ENCODE data around the gene FSIP1. TPM values are rescaled to one million over a fixed set of nuclear protein-coding genes. Genes with fewer than 3 reads are reported as not detected.

Gene FSIP1
- total and polyA plus RNA-seq, 7 donors: 0.04 to 2.4 (median 0.63) TPM; not detected in 1

DNA sequence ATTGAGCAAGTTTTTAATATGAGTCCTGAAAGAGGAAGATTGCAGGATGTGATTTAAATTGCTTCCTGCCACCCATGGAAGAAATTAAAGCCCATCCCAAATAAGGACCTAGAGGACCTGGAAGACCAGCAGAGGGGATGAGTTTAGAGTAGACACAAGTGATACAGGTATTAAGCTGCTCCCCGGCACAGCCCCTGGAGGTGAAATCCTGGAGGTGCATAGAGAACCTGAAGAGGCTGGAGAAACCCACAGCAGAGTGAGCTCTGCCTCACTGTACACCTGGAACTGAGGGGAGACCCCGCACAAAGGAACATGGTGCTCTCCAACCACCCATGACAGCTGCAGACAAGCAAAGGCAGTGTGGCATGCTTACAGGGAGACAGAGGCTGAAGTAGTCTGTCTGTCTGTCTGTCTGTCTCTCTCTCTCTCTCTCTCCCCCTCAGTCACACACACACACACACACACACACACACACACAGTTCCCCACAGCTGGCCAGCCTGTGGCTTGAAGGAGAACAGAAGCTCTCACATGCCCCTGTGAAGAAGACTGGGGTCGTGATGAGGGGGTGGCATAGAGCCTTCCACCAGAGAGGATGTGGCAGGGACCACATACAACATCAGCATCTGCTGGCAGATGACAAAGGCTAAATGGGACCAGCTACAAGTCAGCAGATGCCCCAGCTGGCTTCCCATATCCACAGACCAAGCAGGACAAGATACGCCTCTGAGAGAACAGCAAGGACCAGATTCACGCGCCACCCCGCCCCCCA, 38.1 kb downstream of the FSIP1 start:
- Histone ChIP-seq H3K9me3 (no peaks in the 10 kb centered on the region), H3K27me3 (ENCODE audit: insufficient read depth in 3 of 3, low read length in 2 of 3) (no peaks in the 10 kb centered on the region), H3K36me3 (ENCODE audit: insufficient read depth in 1 of 2, low read depth in 1 of 2) (no peaks in the 10 kb centered on the region), H3K27ac (no peak overlapping the region), H3K4me1 (no peaks in the 10 kb centered on the region), H3K4me3 (no peak overlapping the region)
- WGBS, 3 donors: 87 to 100% (median 91%) methylated on average over 7 of the region's 7 CpGs
- TF ChIP-seq, protein P1, sequence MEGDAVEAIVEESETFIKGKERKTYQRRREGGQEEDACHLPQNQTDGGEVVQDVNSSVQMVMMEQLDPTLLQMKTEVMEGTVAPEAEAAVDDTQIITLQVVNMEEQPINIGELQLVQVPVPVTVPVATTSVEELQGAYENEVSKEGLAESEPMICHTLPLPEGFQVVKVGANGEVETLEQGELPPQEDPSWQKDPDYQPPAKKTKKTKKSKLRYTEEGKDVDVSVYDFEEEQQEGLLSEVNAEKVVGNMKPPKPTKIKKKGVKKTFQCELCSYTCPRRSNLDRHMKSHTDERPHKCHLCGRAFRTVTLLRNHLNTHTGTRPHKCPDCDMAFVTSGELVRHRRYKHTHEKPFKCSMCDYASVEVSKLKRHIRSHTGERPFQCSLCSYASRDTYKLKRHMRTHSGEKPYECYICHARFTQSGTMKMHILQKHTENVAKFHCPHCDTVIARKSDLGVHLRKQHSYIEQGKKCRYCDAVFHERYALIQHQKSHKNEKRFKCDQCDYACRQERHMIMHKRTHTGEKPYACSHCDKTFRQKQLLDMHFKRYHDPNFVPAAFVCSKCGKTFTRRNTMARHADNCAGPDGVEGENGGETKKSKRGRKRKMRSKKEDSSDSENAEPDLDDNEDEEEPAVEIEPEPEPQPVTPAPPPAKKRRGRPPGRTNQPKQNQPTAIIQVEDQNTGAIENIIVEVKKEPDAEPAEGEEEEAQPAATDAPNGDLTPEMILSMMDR (IDR thresholded peaks at IDR 0.05): no peak
- no peak for ATAC-seq
- intact Hi-C loops (cut with DNase I): loop anchor here in 1 of 2 donors (5.0 kb wide), 1 partner anchor 47 kb away; no protein-coding TSS in a partner anchor
- DNase-seq: no peak

DNA sequence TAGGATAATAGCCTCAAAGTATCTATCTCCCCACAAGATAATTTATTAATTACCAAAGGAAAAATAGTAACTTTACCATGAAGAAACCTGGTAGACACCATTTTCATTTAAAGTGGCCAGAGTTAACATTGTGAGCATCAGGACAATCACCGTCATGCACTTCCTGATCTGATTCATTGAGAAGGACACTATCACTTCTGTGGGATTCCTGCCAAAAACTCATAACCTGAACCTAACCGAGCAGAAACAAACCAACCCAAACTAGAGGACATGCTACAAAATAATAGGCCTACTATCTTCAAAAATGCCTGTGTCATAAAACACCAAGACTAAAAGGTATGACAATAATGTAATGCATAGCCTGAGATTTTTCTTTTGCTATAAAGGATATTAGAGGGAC, 39.0 kb downstream of the FSIP1 start:
- Histone ChIP-seq H3K27ac (no peak overlapping the region), H3K4me1 (no peaks in the 10 kb centered on the region), H3K27me3 (ENCODE audit: insufficient read depth in 3 of 3, low read length in 2 of 3) (no peaks in the 10 kb centered on the region), H3K4me3 (no peak overlapping the region), H3K36me3 (ENCODE audit: insufficient read depth in 1 of 2, low read depth in 1 of 2) (no peaks in the 10 kb centered on the region), H3K9me3 (no peaks in the 10 kb centered on the region)
- 45 to 66% (median 62%) methylated on average over 2 of the region's 2 CpGs for WGBS, 3 donors
- DNase-seq: no peak
- ATAC-seq: no peak
- TF ChIP-seq, protein P1 (IDR thresholded peaks at IDR 0.05): no peak
- intact Hi-C loops (cut with DNase I): no loop called here

DNA sequence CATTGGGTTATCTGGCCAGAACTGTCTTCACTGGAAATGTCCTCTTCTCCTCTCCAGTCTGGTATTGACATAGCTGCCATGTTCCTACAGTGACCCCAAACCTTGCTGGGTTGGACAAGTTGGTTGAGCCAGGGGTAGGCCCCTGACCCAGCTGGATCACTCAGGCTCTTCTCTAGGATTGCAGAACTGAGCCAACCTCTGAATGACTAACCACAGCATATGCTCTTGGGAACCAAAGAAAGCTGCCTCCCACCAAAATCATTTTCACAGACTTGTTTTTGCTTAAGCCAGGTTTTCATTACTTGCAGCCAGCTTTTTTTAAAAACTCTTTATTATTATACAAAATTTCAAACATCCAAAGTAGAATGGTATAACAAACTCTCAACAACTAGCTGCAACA, 41.4 kb downstream of the FSIP1 start:
- no peaks in the 10 kb centered on the region for H3K4me1 ChIP-seq
- intact Hi-C loops (cut with DNase I): no loop called here
- no peak overlapping the region for H3K4me3 ChIP-seq
- no peaks in the 10 kb centered on the region for H3K9me3 ChIP-seq
- no peaks in the 10 kb centered on the region for H3K27me3 ChIP-seq (ENCODE audit: insufficient read depth in 3 of 3, low read length in 2 of 3)
- ATAC-seq (no peak), DNase-seq (no peak)
- H3K27ac ChIP-seq: no peak overlapping the region
- H3K36me3 ChIP-seq (ENCODE audit: insufficient read depth in 1 of 2, low read depth in 1 of 2): no peaks in the 10 kb centered on the region
- TF ChIP-seq, protein P1 (IDR thresholded peaks at IDR 0.05): no peak

DNA sequence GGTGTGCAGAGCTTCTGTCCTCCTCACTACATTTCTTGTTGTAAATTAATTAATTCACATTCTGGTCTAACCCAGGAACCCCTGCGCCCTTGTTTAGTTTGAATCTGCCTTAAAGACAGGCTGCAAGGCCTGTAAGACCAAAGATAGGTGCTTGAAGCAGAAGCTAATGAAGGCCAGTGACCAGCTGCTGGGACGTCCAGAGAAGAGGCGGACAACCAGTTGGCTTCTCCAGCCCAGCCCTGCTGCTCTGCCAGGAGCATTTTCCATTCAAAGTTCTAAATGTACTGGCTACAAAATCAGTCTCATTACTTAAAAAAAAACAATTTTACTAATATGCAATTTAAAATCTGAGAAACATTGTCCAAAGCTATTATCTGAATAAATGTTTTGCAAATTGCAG, 43.6 kb downstream of the FSIP1 start:
- H3K36me3 ChIP-seq (ENCODE audit: insufficient read depth in 1 of 2, low read depth in 1 of 2): no peaks in the 10 kb centered on the region
- H3K4me1 ChIP-seq: no peaks in the 10 kb centered on the region
- intact Hi-C loops (cut with DNase I): no loop called here
- H3K27me3 ChIP-seq (ENCODE audit: insufficient read depth in 3 of 3, low read length in 2 of 3): no peaks in the 10 kb centered on the region
- WGBS, 3 donors: 67 to 77% (median 69%) methylated on average over 3 of the region's 3 CpGs
- ATAC-seq (no peak), DNase-seq (no peak)
- TF ChIP-seq, protein P1 (IDR thresholded peaks at IDR 0.05): no peak
- H3K4me3 ChIP-seq: no peak overlapping the region
- H3K9me3 ChIP-seq: no peaks in the 10 kb centered on the region
- no peak overlapping the region for H3K27ac ChIP-seq

DNA sequence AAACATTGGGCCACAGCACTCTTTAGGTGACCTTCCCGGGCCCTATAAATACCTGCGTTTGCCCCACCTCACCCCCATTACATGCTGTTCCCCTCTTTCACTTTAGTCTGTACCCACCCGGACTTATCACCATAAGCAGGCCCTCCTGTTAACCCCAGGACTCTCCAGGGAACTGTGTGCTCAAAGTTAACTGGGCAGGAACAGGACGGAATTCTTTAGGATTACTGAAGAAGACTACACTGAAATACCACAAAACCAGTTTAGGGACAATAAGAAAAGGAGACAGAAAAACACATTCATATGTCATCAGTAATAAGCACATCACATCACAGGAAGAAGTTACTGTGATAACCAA, 45.5 kb downstream of the FSIP1 start:
- ATAC-seq: no peak
- Histone ChIP-seq H3K4me1 (no peaks in the 10 kb centered on the region), H3K4me3 (no peak overlapping the region), H3K27ac (no peak overlapping the region), H3K27me3 (ENCODE audit: insufficient read depth in 3 of 3, low read length in 2 of 3) (no peaks in the 10 kb centered on the region), H3K9me3 (no peaks in the 10 kb centered on the region), H3K36me3 (ENCODE audit: insufficient read depth in 1 of 2, low read depth in 1 of 2) (no peaks in the 10 kb centered on the region)
- TF ChIP-seq, protein P1 (IDR thresholded peaks at IDR 0.05): no peak
- 66 to 71% (median 67%) methylated on average over 4 of the region's 4 CpGs for WGBS, 3 donors
- no peak for DNase-seq
- intact Hi-C loops (cut with DNase I): no loop called here

Measured in psoas muscle (tissue), 8 donors.